HG03565 (cell line): ENCODE measurements around the gene CDS1.
"Not testable (repeated sequence)": the region's sequence is repeated elsewhere in the genome, so short reads cannot be mapped to it uniquely, and the experiment has no call there.

Source experiments
- ATAC-seq: cut with Tn5 transposase; IDR thresholded peaks from one replicate; pipeline ENCODE4 v1.9.1; 2021; ENCODE audit warnings: mild to moderate bottlenecking, moderate library complexity; ENCODE audit not compliant: unreplicated experiment

The CDS1 gene

DNA sequence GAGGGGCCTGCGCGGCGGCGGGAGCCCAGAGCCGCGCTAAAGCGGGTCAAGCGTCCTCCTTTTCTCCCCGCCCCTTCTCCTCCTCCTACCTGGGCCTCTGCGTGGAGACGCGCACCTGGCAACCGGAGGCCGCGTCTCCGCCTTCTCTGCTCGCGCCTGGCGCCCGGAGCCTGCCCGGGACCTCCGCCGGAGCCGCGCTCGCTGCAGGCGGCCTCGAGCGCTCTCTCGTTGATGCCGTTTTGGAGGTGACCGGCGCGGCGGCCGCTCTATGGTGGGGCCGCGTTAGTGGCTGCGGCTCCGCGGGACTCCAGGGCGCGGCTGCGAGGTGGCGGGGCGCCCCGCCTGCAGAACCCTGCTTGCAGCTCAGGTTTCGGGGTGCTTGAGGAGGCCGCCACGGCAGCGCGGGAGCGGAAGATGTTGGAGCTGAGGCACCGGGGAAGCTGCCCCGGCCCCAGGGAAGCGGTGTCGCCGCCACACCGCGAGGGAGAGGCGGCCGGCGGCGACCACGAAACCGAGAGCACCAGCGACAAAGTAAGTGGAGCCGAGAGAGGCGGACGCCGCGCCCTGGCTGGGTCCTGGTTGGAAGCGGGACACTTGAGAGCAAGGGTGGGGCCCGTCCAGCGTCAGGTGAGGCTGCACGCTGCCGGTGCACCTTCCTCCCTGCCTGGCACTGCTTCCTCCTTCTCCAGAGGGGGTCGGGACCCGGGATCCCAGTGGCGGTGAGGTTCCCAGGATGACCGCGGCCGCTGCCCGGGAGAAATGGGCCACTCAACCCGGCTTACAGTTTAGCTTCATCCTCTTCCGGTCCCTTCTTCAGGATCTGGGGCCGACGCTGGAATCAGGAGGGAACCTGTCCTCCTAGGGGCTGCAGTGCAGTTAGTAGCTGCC, at the start of gene CDS1:
Gene CDS1, plus strand, starts transcription at position 140 of the 888 bp plus-strand sequence. Its CDS starts 275 bp downstream, at position 415.
- ATAC-seq: peak; percentile 39

DNA sequence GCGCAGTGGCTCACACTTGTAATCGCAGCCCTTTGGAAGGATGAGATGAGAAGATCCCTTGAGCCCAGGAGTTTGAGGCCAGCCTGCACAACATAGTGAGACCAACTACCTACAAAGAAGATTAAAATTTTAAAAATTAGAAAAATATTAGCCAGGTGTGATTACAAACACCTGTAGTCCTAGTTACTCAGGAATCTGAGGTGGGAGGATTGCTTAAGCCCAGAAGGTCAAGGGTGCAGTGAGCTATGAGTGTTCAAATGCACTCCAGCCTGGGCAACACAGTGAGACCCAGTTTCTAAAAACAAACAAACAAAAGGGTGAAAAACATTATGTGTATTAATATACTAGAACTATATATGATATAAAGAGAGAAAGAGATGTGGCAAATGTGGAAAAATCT, 47.0 kb upstream of the CDS1 start:
- no peak for ATAC-seq

DNA sequence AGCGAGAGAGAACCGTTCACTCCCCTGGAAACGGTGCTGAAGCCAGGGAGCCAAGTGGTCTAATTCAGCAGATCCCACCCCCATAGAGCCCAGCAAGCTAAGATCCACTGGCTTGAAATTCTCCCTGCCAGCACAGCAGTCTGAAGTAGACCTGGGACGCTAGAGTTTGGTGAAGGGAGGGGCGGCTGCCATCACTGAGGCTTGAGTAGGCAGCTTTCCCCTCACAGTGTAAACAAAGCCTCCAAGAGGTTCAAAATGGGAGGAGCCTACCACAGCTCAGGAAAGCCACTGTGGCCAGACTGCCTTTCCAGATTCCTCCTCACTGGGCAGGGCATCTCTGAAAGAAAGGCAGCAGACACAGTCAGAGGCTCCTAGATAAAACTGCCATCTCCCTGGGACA, 37.8 kb upstream of the CDS1 start:
- no peak for ATAC-seq

GRCh38 chr4:84547211-84547610, 35.7 kb upstream of the CDS1 start:
- no peak for ATAC-seq

- ATAC-seq: not testable (repeated sequence)
Measured at GRCh38 chr4:84549191-84549590, 33.7 kb upstream of the CDS1 start.

GRCh38 chr4:84562156-84562555, 20.8 kb upstream of the CDS1 start:
- ATAC-seq: no peak

DNA sequence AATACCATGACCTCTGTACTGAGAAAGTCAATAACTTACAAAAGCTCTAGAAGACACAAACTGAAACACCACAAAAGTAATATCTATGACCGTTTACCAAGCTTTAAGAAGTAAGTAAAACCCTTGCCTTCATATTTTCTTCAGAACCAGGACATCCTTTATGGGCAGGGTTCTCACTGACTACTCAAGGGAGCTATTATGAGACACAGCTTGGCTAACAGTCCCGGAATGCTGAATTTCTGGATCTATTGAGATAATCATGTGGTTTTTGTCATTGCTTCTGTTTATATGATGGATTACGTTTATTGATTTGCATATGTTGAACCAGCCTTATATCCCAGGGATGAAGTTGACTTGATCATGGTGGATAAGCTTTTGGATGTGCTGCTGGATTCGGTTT, 19.9 kb upstream of the CDS1 start:
- ATAC-seq: no peak

- no peak for ATAC-seq
Measured at GRCh38 chr4:84565951-84566350, 17.0 kb upstream of the CDS1 start.

- no peak for ATAC-seq
Measured at GRCh38 chr4:84568496-84568895, 14.4 kb upstream of the CDS1 start.

DNA sequence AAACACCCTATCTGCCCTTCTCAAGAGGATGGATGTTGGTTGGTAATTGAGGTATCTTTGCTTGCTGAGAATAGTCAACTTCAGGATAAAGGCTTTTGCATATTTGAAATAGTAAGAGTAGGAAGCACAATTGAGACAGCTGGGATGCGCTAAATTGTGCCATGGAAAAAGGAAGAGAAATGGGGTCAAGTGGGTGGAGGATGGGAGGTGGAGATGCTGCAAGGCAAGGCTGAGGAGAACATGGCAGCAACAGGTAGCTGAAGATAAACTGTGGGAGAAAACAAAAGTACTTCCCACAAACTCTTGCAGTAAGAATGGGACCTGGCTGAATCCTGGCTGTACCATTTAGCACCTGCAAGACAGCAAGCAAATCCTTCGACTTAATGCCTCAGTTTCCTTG, 13.9 kb upstream of the CDS1 start:
- no peak for ATAC-seq

GRCh38 chr4:84573385-84574068, 9.4 kb upstream of the CDS1 start:
- ATAC-seq: no peak

GRCh38 chr4:84574069-84574720, 8.7 kb upstream of the CDS1 start:
- no peak for ATAC-seq

GRCh38 chr4:84578540-84579402, 4.2 kb upstream of the CDS1 start:
- ATAC-seq: no peak

- ATAC-seq: no peak
Measured at GRCh38 chr4:84579403-84579776, 3.5 kb upstream of the CDS1 start.

DNA sequence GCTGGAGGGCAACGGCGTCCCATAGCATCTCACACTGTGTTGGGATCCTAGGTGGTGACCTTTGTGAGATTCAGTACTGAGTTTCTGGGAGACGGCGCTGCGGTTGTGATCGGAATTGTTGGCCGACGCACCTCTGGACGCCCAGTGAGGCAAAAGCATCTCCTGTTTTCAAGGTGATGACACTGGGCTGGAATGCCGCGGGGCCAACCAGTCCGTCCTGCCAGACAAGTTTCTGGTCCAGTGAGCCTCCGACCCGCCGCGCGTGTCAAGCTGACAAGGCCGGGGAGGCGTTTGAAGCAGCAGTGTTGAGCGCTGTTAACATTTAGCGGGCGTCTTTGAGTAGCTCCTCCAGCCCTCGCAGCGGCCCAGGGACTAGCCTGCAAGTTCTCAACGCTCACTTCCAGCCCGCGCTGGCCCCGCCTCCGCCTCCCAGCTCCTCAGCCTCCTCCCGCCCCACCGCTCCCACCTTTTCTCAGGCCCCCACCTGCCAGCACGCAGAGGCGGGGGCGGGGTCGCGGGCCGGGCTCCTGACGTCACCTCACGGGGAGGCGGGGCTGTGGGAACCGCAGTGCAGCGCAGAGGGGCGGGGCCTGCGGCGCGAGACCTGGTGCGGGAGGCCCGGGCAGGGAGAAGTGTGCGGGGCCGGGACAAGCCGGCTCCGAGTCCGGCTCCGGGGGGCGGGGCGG, 482 bp upstream of the CDS1 start:
- ATAC-seq: peak; percentile 75

GRCh38 chr4:84583876-84584380, 1.0 kb downstream of the CDS1 start:
- ATAC-seq: no peak

GRCh38 chr4:84585251-84585650, 2.3 kb downstream of the CDS1 start:
- ATAC-seq: no peak

DNA sequence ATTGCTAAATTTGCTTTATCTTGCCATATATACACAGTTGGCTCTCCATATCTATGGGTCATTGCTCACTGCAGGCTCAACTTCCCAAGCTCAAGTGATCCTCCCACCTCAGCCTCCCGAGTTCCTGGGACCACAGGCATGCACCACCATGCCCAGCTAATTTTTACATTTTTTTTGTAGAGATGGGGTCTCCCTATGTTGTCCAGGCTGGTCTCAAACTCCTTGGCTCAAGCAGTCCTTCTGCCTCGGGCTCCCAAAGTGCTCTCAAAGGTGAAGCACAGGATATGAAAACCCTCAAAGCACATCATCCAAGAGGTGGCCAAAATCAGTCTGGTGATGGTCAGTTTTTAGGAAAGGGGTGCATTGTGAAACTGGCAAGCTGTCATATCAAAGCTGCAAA, 11.8 kb downstream of the CDS1 start:
- ATAC-seq: no peak

- no peak for ATAC-seq
Measured at GRCh38 chr4:84596826-84597225, 13.9 kb downstream of the CDS1 start.

GRCh38 chr4:84597450-84597849, 14.5 kb downstream of the CDS1 start:
- no peak for ATAC-seq
